K562 (cell line): Measurements from ENCODE around the gene CELF4.

Experiments used
- SNIP1 ChIP-seq: fragments of 450-650 bp; IDR thresholded peaks from 2 replicates; pipeline ENCODE4 v1.7.1; 2017; ENCODE audit warnings: low read depth, mild to moderate bottlenecking
- ZBTB33 ChIP-seq: sonication (generic); formaldehyde crosslinking; IDR thresholded peaks from 2 replicates; pipeline ENCODE4 v1.8.1; 2023; ENCODE audit warnings: mild to moderate bottlenecking, missing genetic modification reagents
- ZNF124 ChIP-seq: sonication (generic); formaldehyde crosslinking; IDR thresholded peaks from 2 replicates; pipeline ENCODE4 v1.8.1; 2022; ENCODE audit warnings: missing genetic modification reagents

- TF ChIP-seq ZBTB33 (CRISPR knock-in tag) (no peak), SNIP1 (no peak), ZNF124 (CRISPR knock-in tag) (no peak)
Measured at GRCh38 chr18:37445836-37446235, 119.8 kb downstream of the CELF4 start.
